ENCODE results near the gene USP40. TPM values are rescaled to one million over a fixed set of nuclear protein-coding genes. Genes with fewer than 3 reads are reported as not detected.

Gene USP40
- polyA plus RNA-seq, 3 donors: 4.0 to 13.5 (median 5.1) TPM

DNA sequence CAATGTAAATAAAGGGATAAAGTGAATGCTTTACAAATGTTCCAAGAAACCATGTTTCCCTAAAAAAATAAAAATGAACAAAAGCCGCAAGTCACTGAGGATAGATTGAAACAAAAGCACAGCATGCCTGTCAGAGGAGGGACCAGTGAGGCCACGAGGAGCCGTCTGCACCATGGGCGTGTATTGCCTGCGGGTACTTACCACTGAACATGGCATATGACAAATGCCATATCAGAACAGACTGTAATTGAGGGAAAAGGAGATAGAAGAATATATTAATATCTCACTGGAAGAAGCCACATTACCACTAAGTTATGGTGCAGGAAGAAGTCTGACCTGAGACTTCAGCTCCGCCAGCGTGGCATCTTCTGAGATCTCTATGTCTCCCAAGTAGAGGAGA, 75.8 kb downstream of the USP40 start:
- H3K36me3 Mint-ChIP-seq: peaks cover 46 to 60% of the 10 kb centered on the region in 2 donors
- H3K27ac Mint-ChIP-seq: peak overlapping the region in 1 of 7 donors; percentile 41
- peaks cover 27 to 70% of the 10 kb centered on the region in 2 donors for H3K36me3 ChIP-seq (replicated peaks in 1 of 2; ENCODE audit: control insufficient read depth in 1 of 2, insufficient read depth in 2 of 2, low read length in 2 of 2)
- H3K4me3 Mint-ChIP-seq: no peak overlapping the region
- no peak for DNase-seq
- H3K9ac ChIP-seq (ENCODE audit: insufficient read depth, low read length, poor library complexity, severe bottlenecking): no peak overlapping the region
- TF ChIP-seq CTCF (IDR thresholded peaks at IDR 0.05): no peak
- H2AFZ ChIP-seq (ENCODE audit: insufficient read depth, low read depth, low read length, poor library complexity, severe bottlenecking): no peak overlapping the region
- H3K9me3 Mint-ChIP-seq: peaks cover 0 to 2% (median 0%) of the 10 kb centered on the region in 7 donors
- H3K27me3 ChIP-seq (ENCODE audit: control insufficient read depth in 2 of 2, insufficient read depth in 2 of 2, low read length in 2 of 2): no peaks in the 10 kb centered on the region
- 100% methylated on average over 4 of the region's 7 CpGs for WGBS (ENCODE audit: insufficient coverage)
- no peak overlapping the region for H3K4me3 ChIP-seq (replicated peaks in 1 of 3; ENCODE audit: low read depth in 2 of 3, low read length in 3 of 3)
- intact Hi-C loops (cut with micrococcal nuclease): no loop called here
- H3K79me2 ChIP-seq (ENCODE audit: insufficient read depth, low read length): no peaks in the 10 kb centered on the region
- H4K20me1 ChIP-seq (ENCODE audit: insufficient read depth, low read length): no peaks in the 10 kb centered on the region
- no peaks in the 10 kb centered on the region for H3K4me1 ChIP-seq (ENCODE audit: control insufficient read depth in 1 of 2, insufficient read depth in 2 of 2, low read length in 2 of 2)
- no peaks in the 10 kb centered on the region for H3K9me3 ChIP-seq (replicated peaks in 1 of 2; ENCODE audit: control insufficient read depth in 1 of 2, insufficient read depth in 1 of 2, low read length in 2 of 2)
- H3K27ac ChIP-seq (ENCODE audit: low read depth in 1 of 2, low read length in 2 of 2): no peak overlapping the region
- peaks cover 0 to 2% (median 0%) of the 10 kb centered on the region in 3 donors for H3K27me3 Mint-ChIP-seq (ENCODE audit: low read depth in 3 of 3)
- no peaks in the 10 kb centered on the region for H3K4me1 Mint-ChIP-seq
- no peak overlapping the region for H3K4me2 ChIP-seq (replicated peaks; ENCODE audit: extremely low read depth, low read length, poor library complexity, severe bottlenecking)

DNA sequence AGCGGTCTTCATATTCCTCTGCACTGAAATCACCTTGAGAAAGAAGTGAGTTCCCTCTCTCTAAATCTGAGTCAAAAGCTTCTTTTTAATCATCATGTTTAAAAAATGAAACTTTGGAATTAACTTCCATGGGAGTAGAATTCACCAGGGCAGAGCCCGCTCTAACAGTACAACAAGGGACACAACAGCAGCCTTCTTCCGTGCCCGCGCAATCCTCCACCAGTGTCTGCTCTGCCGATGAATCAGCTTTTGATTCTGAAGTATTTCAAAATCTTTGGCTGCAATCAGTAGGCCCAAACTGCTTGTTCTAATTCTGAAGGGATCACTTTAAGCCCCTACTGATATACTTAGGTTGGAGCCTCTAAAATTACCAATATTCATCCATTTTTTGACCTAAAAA, 76.9 kb downstream of the USP40 start:
- H3K4me3 Mint-ChIP-seq: no peak overlapping the region

More for the DNA sequence above, 76.9 kb downstream of the USP40 start:
- no peaks in the 10 kb centered on the region for H3K4me1 Mint-ChIP-seq
- H3K27ac Mint-ChIP-seq: peak overlapping the region in 2 of 7 donors; percentile 30 to 68
- peaks cover 54 to 69% of the 10 kb centered on the region in 2 donors for H3K36me3 Mint-ChIP-seq
- no peak overlapping the region for H3K9ac ChIP-seq (ENCODE audit: insufficient read depth, low read length, poor library complexity, severe bottlenecking)
- 81% methylated on average over 5 of the region's 6 CpGs for WGBS (ENCODE audit: insufficient coverage)
- TF ChIP-seq CTCF (IDR thresholded peaks at IDR 0.05): no peak
- intact Hi-C loops (cut with micrococcal nuclease): no loop called here
- no peak overlapping the region for H3K27ac ChIP-seq (ENCODE audit: low read depth in 1 of 2, low read length in 2 of 2)
- H3K27me3 Mint-ChIP-seq (ENCODE audit: low read depth in 3 of 3): peaks cover 0 to 2% (median 0%) of the 10 kb centered on the region in 3 donors
- H4K20me1 ChIP-seq (ENCODE audit: insufficient read depth, low read length): no peaks in the 10 kb centered on the region
- peaks cover 34 to 76% of the 10 kb centered on the region in 2 donors for H3K36me3 ChIP-seq (replicated peaks in 1 of 2; ENCODE audit: control insufficient read depth in 1 of 2, insufficient read depth in 2 of 2, low read length in 2 of 2)
- no peaks in the 10 kb centered on the region for H3K79me2 ChIP-seq (ENCODE audit: insufficient read depth, low read length)
- H3K27me3 ChIP-seq (ENCODE audit: control insufficient read depth in 2 of 2, insufficient read depth in 2 of 2, low read length in 2 of 2): no peaks in the 10 kb centered on the region
- H3K4me1 ChIP-seq (ENCODE audit: control insufficient read depth in 1 of 2, insufficient read depth in 2 of 2, low read length in 2 of 2): no peaks in the 10 kb centered on the region
- no peak overlapping the region for H3K4me2 ChIP-seq (replicated peaks; ENCODE audit: extremely low read depth, low read length, poor library complexity, severe bottlenecking)
- no peak overlapping the region for H2AFZ ChIP-seq (ENCODE audit: insufficient read depth, low read depth, low read length, poor library complexity, severe bottlenecking)
- no peaks in the 10 kb centered on the region for H3K9me3 ChIP-seq (replicated peaks in 1 of 2; ENCODE audit: control insufficient read depth in 1 of 2, insufficient read depth in 1 of 2, low read length in 2 of 2)
- peaks cover 0 to 2% (median 0%) of the 10 kb centered on the region in 7 donors for H3K9me3 Mint-ChIP-seq
- no peak overlapping the region for H3K4me3 ChIP-seq (replicated peaks in 1 of 3; ENCODE audit: low read depth in 2 of 3, low read length in 3 of 3)
- DNase-seq: no peak
